Measurements from ENCODE around the gene LKAAEAR1. TPM values are rescaled to one million over a fixed set of nuclear protein-coding genes. Genes with fewer than 3 reads are reported as not detected.

Gene LKAAEAR1
- total and polyA plus RNA-seq, 2 of the 13 experiments (the other 11 are each of a cell fraction or from before 2014, with no cell fraction given): not detected

DNA sequence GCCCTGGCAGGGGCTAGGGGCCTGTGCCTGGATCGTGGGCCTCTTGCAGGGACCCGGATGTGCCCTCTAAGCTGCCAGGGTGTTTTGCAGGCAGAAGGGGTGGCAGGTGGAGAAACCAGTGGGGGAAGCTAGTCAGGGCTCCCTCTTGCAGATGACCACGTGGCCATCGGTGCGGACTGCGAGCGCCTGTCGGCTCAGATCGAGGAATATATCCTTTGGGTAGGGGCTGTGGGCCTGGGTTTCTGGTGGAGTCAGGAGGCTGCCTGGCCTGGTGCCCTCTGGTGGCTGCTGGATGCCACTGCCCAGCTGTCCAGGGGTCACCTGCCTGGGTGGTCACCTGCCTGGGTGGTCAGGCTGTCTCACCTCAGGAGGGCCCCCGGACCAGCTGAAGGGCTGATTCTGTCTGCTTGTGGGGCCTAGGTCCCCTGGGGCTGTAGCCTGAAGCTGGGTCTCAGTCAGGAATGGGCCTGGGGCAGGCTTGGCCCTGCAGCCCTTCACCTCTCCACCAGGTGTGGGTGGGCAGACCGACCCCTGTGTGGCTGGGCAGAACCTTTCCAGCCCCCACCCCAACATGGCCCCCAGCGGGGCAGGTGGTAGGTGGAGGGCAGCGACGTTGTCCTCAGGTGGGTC, 14.5 kb downstream of the LKAAEAR1 start (continued):
- TF ChIP-seq, protein P1, sequence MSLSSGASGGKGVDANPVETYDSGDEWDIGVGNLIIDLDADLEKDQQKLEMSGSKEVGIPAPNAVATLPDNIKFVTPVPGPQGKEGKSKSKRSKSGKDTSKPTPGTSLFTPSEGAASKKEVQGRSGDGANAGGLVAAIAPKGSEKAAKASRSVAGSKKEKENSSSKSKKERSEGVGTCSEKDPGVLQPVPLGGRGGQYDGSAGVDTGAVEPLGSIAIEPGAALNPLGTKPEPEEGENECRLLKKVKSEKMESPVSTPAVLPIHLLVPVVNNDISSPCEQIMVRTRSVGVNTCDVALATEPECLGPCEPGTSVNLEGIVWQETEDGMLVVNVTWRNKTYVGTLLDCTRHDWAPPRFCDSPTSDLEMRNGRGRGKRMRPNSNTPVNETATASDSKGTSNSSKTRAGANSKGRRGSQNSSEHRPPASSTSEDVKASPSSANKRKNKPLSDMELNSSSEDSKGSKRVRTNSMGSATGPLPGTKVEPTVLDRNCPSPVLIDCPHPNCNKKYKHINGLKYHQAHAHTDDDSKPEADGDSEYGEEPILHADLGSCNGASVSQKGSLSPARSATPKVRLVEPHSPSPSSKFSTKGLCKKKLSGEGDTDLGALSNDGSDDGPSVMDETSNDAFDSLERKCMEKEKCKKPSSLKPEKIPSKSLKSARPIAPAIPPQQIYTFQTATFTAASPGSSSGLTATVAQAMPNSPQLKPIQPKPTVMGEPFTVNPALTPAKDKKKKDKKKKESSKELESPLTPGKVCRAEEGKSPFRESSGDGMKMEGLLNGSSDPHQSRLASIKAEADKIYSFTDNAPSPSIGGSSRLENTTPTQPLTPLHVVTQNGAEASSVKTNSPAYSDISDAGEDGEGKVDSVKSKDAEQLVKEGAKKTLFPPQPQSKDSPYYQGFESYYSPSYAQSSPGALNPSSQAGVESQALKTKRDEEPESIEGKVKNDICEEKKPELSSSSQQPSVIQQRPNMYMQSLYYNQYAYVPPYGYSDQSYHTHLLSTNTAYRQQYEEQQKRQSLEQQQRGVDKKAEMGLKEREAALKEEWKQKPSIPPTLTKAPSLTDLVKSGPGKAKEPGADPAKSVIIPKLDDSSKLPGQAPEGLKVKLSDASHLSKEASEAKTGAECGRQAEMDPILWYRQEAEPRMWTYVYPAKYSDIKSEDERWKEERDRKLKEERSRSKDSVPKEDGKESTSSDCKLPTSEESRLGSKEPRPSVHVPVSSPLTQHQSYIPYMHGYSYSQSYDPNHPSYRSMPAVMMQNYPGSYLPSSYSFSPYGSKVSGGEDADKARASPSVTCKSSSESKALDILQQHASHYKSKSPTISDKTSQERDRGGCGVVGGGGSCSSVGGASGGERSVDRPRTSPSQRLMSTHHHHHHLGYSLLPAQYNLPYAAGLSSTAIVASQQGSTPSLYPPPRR (CRISPR knock-in tag; IDR thresholded peaks at IDR 0.05; ENCODE audit: borderline replicate concordance): peak; percentile 40; the same call in 1 of the 2 replicates
- TF ChIP-seq ZNF350 (CRISPR knock-in tag; IDR thresholded peaks at IDR 0.05; ENCODE audit: borderline replicate concordance, low read depth) (peak; percentile 74; the same call in 1 of the 2 replicates), GATAD2A (CRISPR knock-in tag; IDR thresholded peaks at IDR 0.05) (peak; percentile 39), SALL1 (CRISPR knock-in tag; IDR thresholded peaks at IDR 0.05) (0 out of 2 replicates have a peak, but pooled peaks have one; percentile 37), ERF (CRISPR knock-in tag; IDR thresholded peaks at IDR 0.05) (peak; percentile 67; the same call in 1 of the 2 replicates), ELF1 (CRISPR knock-in tag; IDR thresholded peaks at IDR 0.05) (peak; percentile 18), KDM4B (CRISPR knock-in tag; IDR thresholded peaks at IDR 0.05) (peak; percentile 34; the same call in 1 of the 2 replicates), ZNF496 (CRISPR knock-in tag; IDR thresholded peaks at IDR 0.05; ENCODE audit: insufficient replicate concordance) (no peak), ASH2L (IDR thresholded peaks at IDR 0.05; ENCODE audit: insufficient read length, low read depth, low read length) (no peak), GPN1 (CRISPR knock-in tag; IDR thresholded peaks at IDR 0.05; ENCODE audit: borderline replicate concordance) (peak; percentile 67; the same call in 1 of the 2 replicates), NRL (CRISPR knock-in tag; IDR thresholded peaks at IDR 0.05; ENCODE audit: borderline replicate concordance) (no peak; the same call in 1 of the 2 replicates), NCOA2 (CRISPR knock-in tag; IDR thresholded peaks at IDR 0.05) (peak; percentile 27; the same call in 1 of the 2 replicates), SRY (CRISPR knock-in tag; IDR thresholded peaks at IDR 0.05) (no peak)
- TF ChIP-seq, protein P2, sequence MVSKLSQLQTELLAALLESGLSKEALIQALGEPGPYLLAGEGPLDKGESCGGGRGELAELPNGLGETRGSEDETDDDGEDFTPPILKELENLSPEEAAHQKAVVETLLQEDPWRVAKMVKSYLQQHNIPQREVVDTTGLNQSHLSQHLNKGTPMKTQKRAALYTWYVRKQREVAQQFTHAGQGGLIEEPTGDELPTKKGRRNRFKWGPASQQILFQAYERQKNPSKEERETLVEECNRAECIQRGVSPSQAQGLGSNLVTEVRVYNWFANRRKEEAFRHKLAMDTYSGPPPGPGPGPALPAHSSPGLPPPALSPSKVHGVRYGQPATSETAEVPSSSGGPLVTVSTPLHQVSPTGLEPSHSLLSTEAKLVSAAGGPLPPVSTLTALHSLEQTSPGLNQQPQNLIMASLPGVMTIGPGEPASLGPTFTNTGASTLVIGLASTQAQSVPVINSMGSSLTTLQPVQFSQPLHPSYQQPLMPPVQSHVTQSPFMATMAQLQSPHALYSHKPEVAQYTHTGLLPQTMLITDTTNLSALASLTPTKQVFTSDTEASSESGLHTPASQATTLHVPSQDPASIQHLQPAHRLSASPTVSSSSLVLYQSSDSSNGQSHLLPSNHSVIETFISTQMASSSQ (IDR thresholded peaks at IDR 0.05; ENCODE audit: low read depth): no peak
- TF ChIP-seq, protein P2 (CRISPR knock-in tag; IDR thresholded peaks at IDR 0.05; ENCODE audit: borderline replicate concordance): peak; percentile 55; the same call in 1 of the 2 replicates
- TF ChIP-seq, protein P3, sequence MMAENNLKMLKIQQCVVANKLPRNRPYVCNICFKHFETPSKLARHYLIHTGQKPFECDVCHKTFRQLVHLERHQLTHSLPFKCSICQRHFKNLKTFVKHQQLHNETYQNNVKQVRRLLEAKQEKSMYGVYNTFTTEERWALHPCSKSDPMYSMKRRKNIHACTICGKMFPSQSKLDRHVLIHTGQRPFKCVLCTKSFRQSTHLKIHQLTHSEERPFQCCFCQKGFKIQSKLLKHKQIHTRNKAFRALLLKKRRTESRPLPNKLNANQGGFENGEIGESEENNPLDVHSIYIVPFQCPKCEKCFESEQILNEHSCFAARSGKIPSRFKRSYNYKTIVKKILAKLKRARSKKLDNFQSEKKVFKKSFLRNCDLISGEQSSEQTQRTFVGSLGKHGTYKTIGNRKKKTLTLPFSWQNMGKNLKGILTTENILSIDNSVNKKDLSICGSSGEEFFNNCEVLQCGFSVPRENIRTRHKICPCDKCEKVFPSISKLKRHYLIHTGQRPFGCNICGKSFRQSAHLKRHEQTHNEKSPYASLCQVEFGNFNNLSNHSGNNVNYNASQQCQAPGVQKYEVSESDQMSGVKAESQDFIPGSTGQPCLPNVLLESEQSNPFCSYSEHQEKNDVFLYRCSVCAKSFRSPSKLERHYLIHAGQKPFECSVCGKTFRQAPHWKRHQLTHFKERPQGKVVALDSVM (CRISPR knock-in tag; IDR thresholded peaks at IDR 0.05): 0 out of 2 replicates have a peak, but pooled peaks have one; percentile 28
- TF ChIP-seq, protein P4, sequence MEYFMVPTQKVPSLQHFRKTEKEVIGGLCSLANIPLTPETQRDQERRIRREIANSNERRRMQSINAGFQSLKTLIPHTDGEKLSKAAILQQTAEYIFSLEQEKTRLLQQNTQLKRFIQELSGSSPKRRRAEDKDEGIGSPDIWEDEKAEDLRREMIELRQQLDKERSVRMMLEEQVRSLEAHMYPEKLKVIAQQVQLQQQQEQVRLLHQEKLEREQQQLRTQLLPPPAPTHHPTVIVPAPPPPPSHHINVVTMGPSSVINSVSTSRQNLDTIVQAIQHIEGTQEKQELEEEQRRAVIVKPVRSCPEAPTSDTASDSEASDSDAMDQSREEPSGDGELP (IDR thresholded peaks at IDR 0.05; ENCODE audit: borderline replicate concordance, low read depth): peak; percentile 85

Measured in HepG2 (cell line).